HEK293T (cell line): ENCODE results near the gene APOBEC2.
"Not testable (repeated sequence)": the region's sequence is repeated elsewhere in the genome, so short reads cannot be mapped to it uniquely, and the experiment has no call there.

ENCODE experiments used
- CTCF ChIA-PET: fragments of 350-600 bp; formaldehyde crosslinking; extraction: SDS; loops from one replicate; lab custom pipeline; 2021; ENCODE audit warnings: antibody characterized with exemption, inconsistent platforms; lab: Yijun Ruan, JAX
- POLR2A ChIA-PET: fragments of 350-600 bp; formaldehyde crosslinking; extraction: SDS; loops from one replicate; lab custom pipeline; 2020; ENCODE audit warnings: antibody characterized with exemption, inconsistent platforms; lab: Yijun Ruan, JAX
- DNase-seq: peaks from one replicate; pipeline ENCODE4 v3.0.0; 2012; ENCODE audit warnings: mixed read lengths; ENCODE audit errors: extremely low spot score
- ARNT ChIP-seq: fragments of 450-650 bp; IDR thresholded peaks from 2 replicates; pipeline ENCODE4 v1.6.1; 2017; ENCODE audit warnings: mild to moderate bottlenecking
- BHLHE40 ChIP-seq: fragments of 450-650 bp; IDR thresholded peaks from 2 replicates; pipeline ENCODE4 v1.6.1; 2016; ENCODE audit warnings: mild to moderate bottlenecking, moderate library complexity, borderline replicate concordance
- CTBP1 ChIP-seq: fragments of 450-650 bp; IDR thresholded peaks from 2 replicates; pipeline ENCODE4 v1.6.1; 2016; ENCODE audit warnings: borderline replicate concordance
- ELF4 ChIP-seq: fragments of 450-650 bp; IDR thresholded peaks from 2 replicates; pipeline ENCODE4 v1.6.1; 2017; ENCODE audit warnings: antibody characterized with exemption
- FOXA1 ChIP-seq: fragments of 450-650 bp; IDR thresholded peaks from 2 replicates; pipeline ENCODE4 v1.6.1; 2016; ENCODE audit warnings: mild to moderate bottlenecking
- FOXK2 ChIP-seq: fragments of 450-650 bp; IDR thresholded peaks from 2 replicates; pipeline ENCODE4 v1.6.1; 2016; ENCODE audit warnings: mild to moderate bottlenecking
- FOXM1 ChIP-seq: fragments of 450-650 bp; IDR thresholded peaks from 2 replicates; pipeline ENCODE4 v1.6.1; 2017; ENCODE audit warnings: mild to moderate bottlenecking, borderline replicate concordance
- HDGF ChIP-seq: fragments of 450-650 bp; IDR thresholded peaks from 2 replicates; pipeline ENCODE4 v1.6.1; 2017; ENCODE audit warnings: antibody characterized with exemption, borderline replicate concordance
- L3MBTL2 ChIP-seq: fragments of 450-650 bp; conservative IDR thresholded peaks from 2 replicates; pipeline ENCODE4 v1.6.1; 2016; ENCODE audit warnings: mild to moderate bottlenecking
- LEF1 ChIP-seq: fragments of 450-650 bp; IDR thresholded peaks from 2 replicates; pipeline ENCODE4 v1.6.1; 2017; ENCODE audit warnings: mild to moderate bottlenecking, borderline replicate concordance
- NFRKB ChIP-seq: fragments of 450-650 bp; IDR thresholded peaks from 2 replicates; pipeline ENCODE4 v1.6.1; 2016; ENCODE audit warnings: mild to moderate bottlenecking, moderate library complexity
- SP1 ChIP-seq: fragments of 450-650 bp; IDR thresholded peaks from 2 replicates; pipeline ENCODE4 v1.6.1; 2017
- SUZ12 ChIP-seq: fragments of 450-650 bp; IDR thresholded peaks from 2 replicates; pipeline ENCODE4 v1.6.1; 2016; ENCODE audit warnings: mild to moderate bottlenecking
- TARDBP ChIP-seq: fragments of 450-650 bp; IDR thresholded peaks from 2 replicates; pipeline ENCODE4 v1.6.1; 2016
- ZNF384 ChIP-seq: fragments of 450-650 bp; IDR thresholded peaks from 2 replicates; pipeline ENCODE4 v1.6.1; 2016
- TF ChIP-seq, protein P1 (sequence below): fragments of 450-650 bp; IDR thresholded peaks from 2 replicates; pipeline ENCODE4 v1.6.1; 2016

The APOBEC2 gene

DNA sequence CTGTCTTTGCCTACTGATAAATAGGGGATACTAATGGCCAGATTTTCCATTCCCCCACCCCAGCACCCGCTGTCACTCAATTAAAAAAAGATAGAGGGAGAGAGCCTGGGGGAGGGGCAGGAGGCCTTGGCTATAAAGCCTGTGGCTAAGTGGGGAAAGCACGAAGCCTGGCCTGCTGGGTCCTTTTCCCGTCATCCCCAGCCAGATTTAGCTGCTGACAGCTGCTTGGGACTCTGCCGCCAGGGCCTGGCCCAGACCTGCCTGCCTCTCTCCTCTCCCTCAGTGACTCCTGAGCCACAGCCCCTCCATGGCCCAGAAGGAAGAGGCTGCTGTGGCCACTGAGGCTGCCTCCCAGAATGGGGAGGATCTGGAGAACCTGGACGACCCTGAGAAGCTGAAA is at the start of gene APOBEC2:
TSS of gene APOBEC2 (plus strand) at position 162 of the 400 bp plus-strand sequence. CDS start at position 308, 146 bp downstream.
- no peak for DNase-seq
- CTCF ChIA-PET: no interaction called here
- POLR2A ChIA-PET: interaction anchor here (0.7 kb wide), 1 partner anchor 16 kb away, joined by 3 read pairs; no protein-coding TSS in a partner anchor
- no peak for TF ChIP-seq FOXK2
- TF ChIP-seq FOXA1: no peak
- no peak for TF ChIP-seq L3MBTL2
- TF ChIP-seq ELF4: no peak
- no peak for TF ChIP-seq NFRKB
- no peak for TF ChIP-seq ARNT
- no peak for TF ChIP-seq HDGF
- TF ChIP-seq SP1: no peak
- TF ChIP-seq BHLHE40: no peak
- TF ChIP-seq CTBP1: no peak
- no peak for TF ChIP-seq TARDBP
- TF ChIP-seq SUZ12: no peak
- TF ChIP-seq, protein P1, sequence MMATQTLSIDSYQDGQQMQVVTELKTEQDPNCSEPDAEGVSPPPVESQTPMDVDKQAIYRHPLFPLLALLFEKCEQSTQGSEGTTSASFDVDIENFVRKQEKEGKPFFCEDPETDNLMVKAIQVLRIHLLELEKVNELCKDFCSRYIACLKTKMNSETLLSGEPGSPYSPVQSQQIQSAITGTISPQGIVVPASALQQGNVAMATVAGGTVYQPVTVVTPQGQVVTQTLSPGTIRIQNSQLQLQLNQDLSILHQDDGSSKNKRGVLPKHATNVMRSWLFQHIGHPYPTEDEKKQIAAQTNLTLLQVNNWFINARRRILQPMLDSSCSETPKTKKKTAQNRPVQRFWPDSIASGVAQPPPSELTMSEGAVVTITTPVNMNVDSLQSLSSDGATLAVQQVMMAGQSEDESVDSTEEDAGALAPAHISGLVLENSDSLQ: no peak
- no peak for TF ChIP-seq ZNF384
- TF ChIP-seq FOXM1: no peak
- TF ChIP-seq LEF1: no peak

GRCh38 chr6:41006217-41006616 is 46.8 kb upstream of the APOBEC2 start:
- DNase-seq, POLR2A ChIA-PET, CTCF ChIA-PET: not testable (repeated sequence)
- TF ChIP-seq ZNF384: peak; percentile 72; the same call in 1 of the 2 replicates

- DNase-seq, POLR2A ChIA-PET: not testable (repeated sequence)
- CTCF ChIA-PET: interaction anchor here (0.7 kb wide), 1 partner anchor 9 kb away, joined by 3 read pairs; no protein-coding TSS in a partner anchor
Observed at GRCh38 chr6:41006980-41007379, 46.0 kb upstream of the APOBEC2 start.

DNA sequence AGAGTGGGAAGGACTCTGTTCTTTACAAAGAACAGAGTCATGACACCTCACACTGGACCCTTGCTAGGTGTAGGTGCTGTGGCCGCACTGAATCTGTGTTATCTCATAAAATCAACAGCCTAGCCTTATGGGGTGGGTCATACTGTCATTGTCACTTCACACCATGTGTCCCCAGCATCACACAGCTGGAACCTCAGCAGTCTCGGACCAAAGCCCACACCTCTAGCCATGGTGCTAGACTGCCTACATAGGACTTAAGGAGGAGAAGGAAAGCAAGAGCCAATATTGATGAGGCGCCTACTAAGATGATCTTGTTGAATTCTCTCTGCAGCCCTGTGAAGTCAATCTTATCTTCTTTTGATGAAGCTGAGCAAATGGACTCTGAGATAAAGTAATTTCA is 45.0 kb upstream of the APOBEC2 start:
- no peak for TF ChIP-seq LEF1
- no peak for TF ChIP-seq CTBP1
- TF ChIP-seq SUZ12: no peak
- no peak for TF ChIP-seq ELF4
- no peak for TF ChIP-seq FOXA1
- no peak for TF ChIP-seq BHLHE40
- no peak for TF ChIP-seq FOXM1
- no peak for TF ChIP-seq FOXK2
- no peak for TF ChIP-seq TARDBP
- TF ChIP-seq ARNT: no peak
- no peak for TF ChIP-seq SP1
- TF ChIP-seq L3MBTL2: no peak
- TF ChIP-seq HDGF: no peak
- no peak for TF ChIP-seq ZNF384
- TF ChIP-seq, protein P1: no peak
- no peak for TF ChIP-seq NFRKB
- DNase-seq: no peak
- CTCF ChIA-PET: interaction anchor here (1.1 to 1.2 kb wide), 2 partner anchors 8 to 19 kb away, joined by 3 read pairs; no protein-coding TSS in a partner anchor
- POLR2A ChIA-PET: no interaction called here

- TF ChIP-seq BHLHE40 (no peak), ZNF384 (no peak), CTBP1 (no peak), HDGF (no peak), SP1 (no peak), SUZ12 (no peak), NFRKB (no peak), FOXM1 (no peak), ARNT (no peak), ELF4 (no peak), LEF1 (no peak), FOXA1 (no peak), FOXK2 (no peak), TARDBP (no peak), L3MBTL2 (no peak)
- TF ChIP-seq, protein P1: no peak
- DNase-seq: no peak
- POLR2A ChIA-PET: no interaction called here
- CTCF ChIA-PET: no interaction called here
Observed at GRCh38 chr6:41009669-41010068, 43.3 kb upstream of the APOBEC2 start.

GRCh38 chr6:41011673-41012072 is 41.3 kb upstream of the APOBEC2 start:
- ChIA-PET CTCF (interaction anchor here (1.0 kb wide), 1 partner anchor 10 kb away, joined by 3 read pairs; no protein-coding TSS in a partner anchor), POLR2A (no interaction called here)
- no peak for TF ChIP-seq SP1
- TF ChIP-seq ARNT: no peak
- no peak for TF ChIP-seq NFRKB
- no peak for TF ChIP-seq FOXM1
- TF ChIP-seq ZNF384: no peak
- no peak for TF ChIP-seq L3MBTL2
- TF ChIP-seq SUZ12: no peak
- no peak for TF ChIP-seq ELF4
- no peak for TF ChIP-seq CTBP1
- no peak for TF ChIP-seq FOXK2
- TF ChIP-seq BHLHE40: no peak
- no peak for TF ChIP-seq LEF1
- TF ChIP-seq, protein P1: no peak
- no peak for DNase-seq
